Right lobe of liver (tissue), 6 donors: Measurements from ENCODE around the gene CADM2. TPM values are rescaled to one million over a fixed set of nuclear protein-coding genes. Genes with fewer than 3 reads are reported as not detected.

Experiments
- ATAC-seq, 4 donors: fragments of 200-7000 bp; cut with Tn5 transposase; one replicate each; pipeline ENCODE4 v1.9.1; 2020; ENCODE audit warnings: mild to moderate bottlenecking in 4 of 4, moderate library complexity in 4 of 4
- DNase-seq, 3 donors: peaks; one replicate each; pipeline ENCODE4 v3.0.0-alpha.2; 2020
- H3K27ac ChIP-seq, 3 donors: fragments of 200-600 bp; one replicate each; pipeline ENCODE4 v1.8.0; 2022
- H3K27me3 ChIP-seq, 2 donors: fragments of 200-600 bp; one replicate each; pipeline ENCODE4 v1.8.0; 2022
- H3K36me3 ChIP-seq, 4 donors: fragments of 200-600 bp; sonication (generic) in 1 of 4; one replicate each; pipeline versions ENCODE4 v1.5.1 to v1.8.0; 2017 to 2022; ENCODE audit warnings: control low read depth in 1 of 4
- H3K4me1 ChIP-seq, 4 donors: fragments of 200-600 bp; sonication (generic) in 1 of 4; one replicate each; pipeline versions ENCODE4 v1.5.1 to v1.8.0; 2017 to 2022; ENCODE audit warnings: control low read depth in 1 of 4
- H3K4me3 ChIP-seq, 3 donors: fragments of 200-600 bp; one replicate each; pipeline ENCODE4 v1.8.0; 2022
- H3K9me3 ChIP-seq, 4 donors: fragments of 200-600 bp; sonication (generic) in 1 of 4; one replicate each; pipeline versions ENCODE4 v1.5.1 to v1.8.0; 2017 to 2022; ENCODE audit warnings: control low read depth in 1 of 4
- CTCF ChIP-seq, 4 donors: fragments of 200-600 bp in 3 of 4; fragments of 450-650 bp in 1 of 4; IDR thresholded peaks; one replicate each; pipeline versions ENCODE4 v1.5.1 to v1.8.0; 2016 to 2022; ENCODE audit warnings: antibody characterized with exemption in 4 of 4, mild to moderate bottlenecking in 2 of 4
- POLR2A ChIP-seq: fragments of 450-650 bp; IDR thresholded peaks from one replicate; pipeline ENCODE4 v1.6.1; 2017; ENCODE audit warnings: antibody characterized with exemption, mild to moderate bottlenecking
- WGBS: methylation state at CpG from one replicate; pipeline ENCODE4 v1.1.6; 2018; ENCODE audit warnings: low coverage, low lambda C conversion rate; ENCODE audit not compliant: insufficient coverage; ENCODE audit errors: missing lambda C conversion rate; 5-methylcytosine and 5-hydroxymethylcytosine counted together
- intact Hi-C, 2 donors: fragments of 100-400 bp; cut with DNase I; formaldehyde crosslinking; loops; one replicate each; pipeline versions ENCODE4 v1.11.2 to v1.14.1; 2022
- total RNA-seq, 6 experiments: library from RNA; depleted of rRNA in 2 of 6; stranded (reverse); fragments of >200 nt in 2 of 6; fragmentation: NEBNext Ultra II Directional in 3 of 6; extraction: Animal tissue kit (Norgen Biotek cat#: 25700) in 3 of 6; gene quantifications; one replicate each; pipeline versions ENCODE4 v1.1.0 to v1.2.4, GENCODE V29; 2016 to 2023
- donor health status: DM: no; HTN: yes; CAD: no.
- donor health status: DM: no; HTN: no; CAD: no.
- donor health status: DM: no; HTN: no; CAD: no.
- donor health status: DM: no; HTN: yes; CAD: no.
- donor health status: DM: no; HTN: yes; CAD: no.

CADM2 gene
- total RNA-seq, 6 experiments from 2014 or later: under 0.01 to 1.7 (median 0.15) TPM

GRCh38 chr3:85535517-85535916, 576.7 kb downstream of the CADM2 start:
- Histone ChIP-seq H3K27me3 (no peaks in the 10 kb centered on the region), H3K4me1 (no peaks in the 10 kb centered on the region), H3K9me3 (no peaks in the 10 kb centered on the region), H3K4me3 (no peak overlapping the region), H3K27ac (no peak overlapping the region), H3K36me3 (no peaks in the 10 kb centered on the region)
- intact Hi-C loops: no loop called here
- DNase-seq: no peak
- no peak for ATAC-seq
- TF ChIP-seq POLR2A (no peak), CTCF (IDR thresholded peaks at IDR 0.05) (no peak)
- WGBS: 24% methylated on average over 2 of the region's 2 CpGs

- H3K4me1 ChIP-seq: no peaks in the 10 kb centered on the region
- no peaks in the 10 kb centered on the region for H3K9me3 ChIP-seq
- H3K27me3 ChIP-seq: no peaks in the 10 kb centered on the region
- no peak overlapping the region for H3K27ac ChIP-seq
- no peak for ATAC-seq
- no peak for DNase-seq
- TF ChIP-seq POLR2A: no peak
- no peak for TF ChIP-seq CTCF (IDR thresholded peaks at IDR 0.05)
- no peaks in the 10 kb centered on the region for H3K36me3 ChIP-seq
- WGBS: 36% methylated on average over 1 of the region's 1 CpG
- intact Hi-C loops: no loop called here
- H3K4me3 ChIP-seq: no peak overlapping the region
Observed at GRCh38 chr3:85539232-85539631, 580.4 kb downstream of the CADM2 start.

GRCh38 chr3:85554153-85554552, 595.4 kb downstream of the CADM2 start:
- no peak for TF ChIP-seq CTCF (IDR thresholded peaks at IDR 0.05)
- no peak for TF ChIP-seq POLR2A
- intact Hi-C loops: no loop called here
- no peaks in the 10 kb centered on the region for H3K4me1 ChIP-seq
- H3K36me3 ChIP-seq: no peaks in the 10 kb centered on the region
- H3K9me3 ChIP-seq: no peaks in the 10 kb centered on the region
- DNase-seq: no peak
- 59% methylated on average over 9 of the region's 10 CpGs for WGBS
- no peak for ATAC-seq
- no peak overlapping the region for H3K4me3 ChIP-seq
- H3K27me3 ChIP-seq: no peaks in the 10 kb centered on the region
- H3K27ac ChIP-seq: no peak overlapping the region

- peak in 1 of 3 donors; percentile 30 for DNase-seq
- Histone ChIP-seq H3K9me3 (no peaks in the 10 kb centered on the region), H3K36me3 (no peaks in the 10 kb centered on the region), H3K4me3 (no peak overlapping the region), H3K27ac (no peak overlapping the region), H3K27me3 (no peaks in the 10 kb centered on the region), H3K4me1 (peaks cover 0 to 4% (median 0%) of the 10 kb centered on the region in 4 donors)
- TF ChIP-seq POLR2A (no peak), CTCF (IDR thresholded peaks at IDR 0.05) (no peak)
- intact Hi-C loops: no loop called here
- 20% methylated on average over 7 of the region's 7 CpGs for WGBS
- ATAC-seq: peak; percentile 55 to 99 (median 70)
Observed at GRCh38 chr3:85560088-85560785, 601.4 kb downstream of the CADM2 start.
